Stimulated activated CD8-positive, alpha-beta memory T cell treated with anti-CD3 and anti-CD28 coated beads, Interleukin-12 subunit alpha, Interleukin-12 subunit beta, amount 100 ng/mL, for 4 hours (primary cell): ENCODE results near the gene ZFHX2.

ENCODE experiments used
- DNase-seq: peaks from one replicate; pipeline ENCODE4 v3.0.0-alpha.2; 2020; ENCODE audit warnings: low read depth

The ZFHX2 gene

DNA sequence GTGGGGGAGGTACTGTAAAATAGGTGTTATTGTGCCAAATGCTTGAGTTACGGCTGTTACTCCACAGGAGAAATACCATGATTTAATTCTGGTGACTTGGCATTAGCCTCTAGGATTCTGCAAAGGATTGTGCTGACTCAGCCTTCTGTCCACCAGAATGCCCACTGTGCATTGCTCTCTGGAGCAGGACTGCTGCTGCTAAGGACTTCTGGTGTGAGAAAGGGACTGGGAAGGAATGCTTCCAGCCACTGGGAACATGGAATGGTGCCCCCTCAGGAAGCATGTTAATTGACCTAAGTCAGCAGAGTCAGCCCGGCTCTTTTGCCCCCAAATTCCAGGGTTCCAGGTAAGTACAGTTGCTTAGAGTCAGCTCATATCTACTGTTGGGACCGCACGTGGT lies 32.9 kb downstream of the ZFHX2 start:
- no peak for DNase-seq

DNA sequence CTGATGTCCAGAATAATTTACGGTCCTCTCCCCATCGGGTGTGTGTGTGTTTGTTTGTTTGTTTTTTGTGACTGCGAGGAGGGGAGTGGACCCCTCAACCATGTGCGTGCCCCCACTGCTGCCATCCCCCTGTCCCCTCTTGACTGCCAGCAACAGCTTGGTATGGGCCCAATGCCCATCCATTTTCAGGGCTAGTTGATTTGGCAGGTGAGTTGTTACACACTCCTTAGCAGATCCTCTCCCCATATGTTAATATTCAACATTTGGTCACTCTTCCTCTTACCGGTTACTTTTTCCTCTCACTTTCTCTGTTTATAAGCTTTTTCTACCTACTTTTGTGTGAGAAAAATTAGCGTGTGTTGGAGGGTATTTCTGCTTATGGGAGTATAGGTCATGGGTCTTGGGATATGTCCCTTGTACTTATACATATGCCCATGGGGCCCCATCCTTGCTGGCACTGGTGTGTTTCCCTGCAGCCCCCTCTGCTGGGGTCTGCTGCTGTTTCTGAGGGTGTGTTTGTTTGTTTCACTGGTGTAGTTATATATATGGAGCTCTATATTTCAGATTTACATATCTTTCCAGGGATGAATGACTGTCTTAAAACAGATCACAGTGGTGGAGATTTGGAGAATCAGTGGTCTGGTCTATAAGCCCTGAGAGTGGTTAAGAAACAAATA lies 33.8 kb downstream of the ZFHX2 start:
- DNase-seq, result no peak

DNA sequence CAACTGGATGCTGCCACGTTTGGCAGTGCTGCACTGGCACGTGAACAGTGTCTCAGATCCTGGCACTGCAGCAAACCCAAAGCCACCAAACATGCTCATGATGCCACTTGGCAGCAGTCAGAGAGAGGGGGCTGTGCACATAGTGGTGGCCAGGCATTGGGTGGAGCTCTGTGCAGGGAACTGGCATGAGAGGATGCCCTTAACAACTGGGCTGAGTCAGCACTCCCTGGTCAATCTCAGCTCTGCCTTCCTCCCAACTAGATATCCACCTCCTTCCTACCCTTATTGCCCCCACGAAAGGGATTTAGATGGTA lies 37.0 kb downstream of the ZFHX2 start:
- no peak for DNase-seq

DNA sequence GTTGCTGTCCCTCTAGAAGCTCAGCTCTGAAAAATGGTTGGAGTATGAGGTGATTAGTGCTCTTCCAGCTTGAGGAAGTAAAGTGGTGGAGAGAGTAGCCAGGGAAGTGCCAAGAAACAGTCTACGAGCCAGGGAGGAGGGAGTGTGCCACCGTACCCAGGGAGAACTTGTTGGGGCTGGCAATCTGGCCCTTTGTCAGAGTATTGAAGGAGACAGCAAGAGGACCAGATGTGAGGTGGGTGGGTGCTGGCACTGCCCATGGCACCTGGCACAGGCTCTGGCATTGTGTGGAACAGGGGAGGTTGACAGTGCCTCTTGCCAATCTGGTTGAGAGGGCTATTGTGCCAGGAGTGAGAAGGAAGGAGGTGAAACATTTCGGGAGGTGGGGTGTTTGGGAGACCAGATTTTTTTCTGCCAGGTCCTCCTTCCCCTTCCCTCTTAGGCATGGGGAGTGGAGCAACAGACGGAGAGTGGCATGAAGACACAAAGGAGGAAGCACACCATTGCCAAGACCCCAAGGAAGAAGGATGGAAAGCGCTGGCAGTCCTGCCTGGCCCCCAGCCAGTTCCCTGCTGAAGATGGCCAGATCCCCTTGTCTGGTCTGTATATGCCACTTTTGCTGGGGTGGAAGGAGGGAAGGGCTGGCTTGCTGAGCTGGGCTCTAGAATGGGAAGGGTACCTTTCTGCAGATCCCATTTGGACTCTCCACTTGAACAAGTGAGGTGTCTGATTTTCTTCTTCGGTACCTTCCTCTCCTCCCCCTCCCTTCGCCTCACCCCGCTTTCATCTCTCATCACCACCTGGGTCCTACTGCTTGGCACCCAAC lies 37.5 kb downstream of the ZFHX2 start:
- no peak for DNase-seq

DNA sequence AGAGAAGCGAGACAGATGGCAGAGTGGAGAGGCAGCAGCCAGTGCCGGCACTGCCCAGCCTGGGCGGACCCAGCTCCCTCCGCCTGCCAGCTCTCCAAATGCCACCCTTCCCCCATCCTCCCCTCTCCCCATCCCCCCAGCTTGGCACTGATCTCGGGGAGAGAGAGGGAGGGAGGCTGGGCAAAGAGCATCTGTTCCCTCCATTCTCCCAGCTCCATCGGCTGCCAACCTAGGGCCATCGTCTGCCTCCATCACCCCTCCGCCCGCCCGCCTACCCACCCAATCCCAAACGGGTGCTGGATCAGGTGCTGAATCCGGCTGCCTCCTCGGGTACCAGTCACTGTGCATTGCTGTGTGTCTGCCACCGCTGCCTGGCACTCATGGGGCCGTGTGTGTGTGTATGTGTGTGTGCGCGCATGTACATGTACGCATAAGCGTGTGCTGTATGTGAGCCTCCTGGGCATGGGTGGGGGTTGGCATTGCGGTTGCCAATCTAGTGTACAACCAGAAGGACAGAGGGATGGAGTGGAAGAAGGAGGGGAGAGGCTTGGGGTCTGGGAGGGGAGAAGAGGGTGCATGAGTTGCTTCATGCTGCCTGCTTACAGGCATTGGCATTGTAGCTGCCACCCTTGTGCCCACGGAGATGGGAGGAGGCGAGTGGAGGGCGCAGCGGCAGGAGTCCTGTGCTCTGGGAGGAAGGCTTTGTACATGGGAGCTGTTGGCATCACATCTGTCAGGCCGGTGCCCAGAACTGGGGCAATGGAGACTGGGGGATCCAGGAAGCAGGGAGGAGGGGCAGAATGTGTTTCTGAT lies 38.4 kb downstream of the ZFHX2 start:
- DNase-seq, result no peak

DNA sequence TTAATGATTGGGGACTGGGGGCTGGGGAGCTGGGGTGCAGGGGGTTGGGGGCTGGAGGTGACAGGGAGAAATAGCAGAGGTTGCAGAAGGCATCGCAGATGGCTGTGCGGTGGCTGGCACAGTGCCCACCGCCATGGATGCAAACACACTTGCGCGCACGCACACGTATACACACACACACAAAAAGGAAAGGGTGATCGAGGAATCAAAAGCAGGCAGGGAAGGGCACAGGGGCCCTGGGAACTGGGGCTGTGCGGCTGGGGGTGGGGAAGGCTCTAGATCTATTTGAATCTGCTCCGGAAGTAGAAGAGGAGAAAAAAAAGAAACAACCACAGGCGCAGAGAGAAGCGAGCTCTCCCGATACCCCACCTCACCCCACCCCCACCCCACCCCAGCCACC lies 39.4 kb downstream of the ZFHX2 start:
- DNase-seq, result no peak

DNA sequence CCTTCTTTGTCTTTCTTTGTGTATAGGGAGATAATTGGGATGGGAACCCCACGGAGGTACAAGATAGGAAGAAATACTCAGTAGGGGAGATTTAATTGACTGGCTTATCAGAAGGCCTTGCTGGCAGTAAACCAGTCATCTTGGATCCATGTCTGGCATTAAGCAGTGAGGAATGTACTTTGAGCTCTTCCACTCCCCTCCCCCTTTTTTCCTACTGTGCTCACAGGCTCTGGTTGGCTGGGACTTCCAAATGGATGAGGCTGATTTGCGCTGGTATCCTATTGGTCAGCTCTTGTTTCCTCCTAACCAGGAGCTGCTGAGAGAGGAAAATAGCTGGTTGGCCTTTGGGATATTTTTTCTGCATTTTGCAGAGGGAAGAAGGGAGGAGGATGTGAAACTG lies 57.3 kb downstream of the ZFHX2 start:
- no peak for DNase-seq

DNA sequence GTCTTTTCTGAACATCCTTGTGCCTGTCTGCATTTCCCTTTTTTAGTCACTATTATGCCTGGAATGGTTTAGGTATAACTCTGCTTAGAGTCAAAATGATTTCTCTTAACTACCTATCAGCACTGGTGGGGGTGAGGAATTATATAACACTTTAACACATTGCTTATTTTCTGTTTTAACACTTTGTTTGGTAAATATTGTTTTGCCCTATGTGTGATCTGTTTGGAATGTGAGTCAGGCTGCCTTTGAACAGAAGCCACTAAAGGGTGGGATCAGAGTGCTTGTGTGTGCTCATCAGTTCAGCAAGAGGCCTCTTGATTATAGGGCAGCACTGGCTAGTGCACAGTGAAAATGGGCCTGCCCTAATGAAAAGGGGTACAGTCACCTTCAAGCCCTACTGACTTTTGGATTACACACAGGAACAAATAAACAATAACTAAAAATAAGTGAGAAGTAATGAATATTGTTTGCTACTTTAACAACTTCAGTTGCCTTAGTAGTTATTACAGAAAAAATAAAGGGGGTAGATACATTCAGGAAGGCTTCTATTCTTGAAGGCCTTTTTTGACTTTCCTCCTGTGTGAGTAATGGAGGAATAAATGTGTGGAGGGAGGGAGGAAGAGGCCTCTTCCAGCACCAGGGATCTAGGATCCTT lies 58.8 kb downstream of the ZFHX2 start:
- DNase-seq, result no peak

DNA sequence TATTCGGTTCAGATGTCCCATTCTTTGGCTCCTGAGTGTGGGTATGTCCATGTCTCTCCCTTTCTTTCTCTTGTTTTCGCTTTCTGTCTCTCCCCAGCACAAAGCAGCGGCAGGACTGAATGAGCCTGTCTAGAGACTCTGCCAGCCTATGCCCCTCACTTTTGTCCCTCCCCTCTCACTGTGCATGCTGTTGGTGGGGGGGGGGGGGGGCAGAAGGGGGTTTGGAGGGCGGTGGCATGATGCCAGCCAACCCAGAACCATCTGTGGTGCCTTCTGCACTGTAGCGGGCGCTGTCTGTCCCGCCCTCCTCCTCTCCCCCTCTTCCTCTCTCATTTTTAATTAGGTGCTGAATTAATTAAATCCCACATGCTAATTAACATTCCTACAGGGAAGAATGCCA lies 64.3 kb downstream of the ZFHX2 start:
- DNase-seq, result no peak

DNA sequence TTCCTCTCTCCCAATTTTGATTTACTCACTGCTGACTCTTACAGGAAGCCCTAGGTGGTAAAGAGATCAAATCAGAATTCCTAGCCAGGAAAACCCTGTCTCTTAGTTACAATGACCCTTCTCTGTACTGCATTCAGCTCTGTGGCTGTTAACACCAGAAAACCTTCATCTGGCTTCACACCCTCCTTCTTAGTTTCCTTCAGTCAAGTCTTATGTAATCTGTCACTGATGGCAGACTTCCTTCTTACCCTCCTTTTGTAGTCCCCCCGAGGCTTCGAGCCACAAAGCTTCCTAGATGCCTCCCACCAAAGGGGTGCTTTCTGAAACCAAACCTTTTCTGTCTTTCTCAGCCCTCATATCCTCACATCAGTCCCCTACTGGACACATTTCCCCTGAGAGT lies 65.5 kb downstream of the ZFHX2 start:
- DNase-seq, result no peak

DNA sequence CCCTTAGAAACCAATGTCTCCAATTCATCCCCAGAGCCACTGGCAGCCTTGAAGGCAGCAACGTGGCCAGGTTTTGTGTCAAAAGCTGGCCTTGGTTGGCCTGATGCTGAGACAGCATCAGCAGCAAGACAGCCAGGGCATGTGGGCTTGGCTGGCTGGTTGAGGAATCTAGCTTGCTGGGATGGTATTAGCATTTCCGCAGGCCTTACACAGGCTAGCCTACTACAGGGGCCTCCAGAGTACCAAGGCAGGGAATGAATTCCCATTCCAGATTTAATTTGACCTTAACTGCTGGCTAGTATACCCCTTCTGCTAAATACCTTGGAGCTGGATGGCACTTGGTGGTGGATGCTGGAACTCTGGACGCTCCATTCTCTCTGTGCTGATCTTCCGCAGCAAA lies 66.2 kb downstream of the ZFHX2 start:
- no peak for DNase-seq

DNA sequence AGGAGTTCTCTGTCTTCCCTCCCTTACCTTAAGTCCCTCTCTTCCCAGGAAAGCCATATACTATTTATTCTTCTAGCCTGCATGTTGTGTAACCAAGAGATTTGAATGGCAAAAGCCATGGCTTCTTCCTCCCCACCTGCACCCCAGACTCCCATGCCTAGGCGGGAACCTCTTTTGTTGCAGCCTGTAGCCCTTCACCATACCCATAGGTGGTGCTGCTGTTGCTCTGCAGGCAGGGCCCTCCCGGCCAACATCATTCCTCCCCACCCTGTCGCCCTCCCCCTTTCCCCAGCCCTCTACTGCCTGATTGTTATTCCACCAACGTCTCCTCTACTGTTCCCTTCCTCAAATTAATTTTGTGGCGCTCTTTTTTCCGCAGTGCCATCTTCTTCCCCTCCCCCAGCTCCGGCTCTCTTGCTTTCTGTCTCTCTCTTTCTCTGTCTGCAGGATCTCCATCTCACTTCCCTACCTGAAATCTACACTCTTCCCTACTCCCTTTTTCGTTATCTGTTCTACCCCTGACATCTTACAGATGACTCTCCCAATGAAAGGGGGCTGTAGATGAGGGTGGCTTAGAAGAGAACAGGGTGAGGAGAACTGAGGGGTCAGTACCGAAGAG lies 68.2 kb downstream of the ZFHX2 start:
- DNase-seq, result no peak

DNA sequence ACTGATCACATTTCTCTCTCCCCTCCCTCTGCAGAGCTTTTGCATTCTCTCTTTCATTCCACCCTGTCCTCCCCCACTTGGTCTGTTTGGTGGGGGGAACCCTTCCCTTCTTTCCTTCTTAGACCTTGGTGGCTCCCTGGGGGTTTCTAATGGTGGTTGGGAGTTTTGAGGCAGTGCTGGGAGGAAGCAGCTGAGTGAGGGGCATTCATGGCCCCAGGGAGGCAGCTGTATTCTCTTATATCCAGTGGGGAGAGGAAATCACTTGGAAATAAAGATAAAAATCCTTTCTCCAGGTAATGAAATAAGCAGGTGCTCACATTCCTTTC lies 68.8 kb downstream of the ZFHX2 start:
- no peak for DNase-seq

DNA sequence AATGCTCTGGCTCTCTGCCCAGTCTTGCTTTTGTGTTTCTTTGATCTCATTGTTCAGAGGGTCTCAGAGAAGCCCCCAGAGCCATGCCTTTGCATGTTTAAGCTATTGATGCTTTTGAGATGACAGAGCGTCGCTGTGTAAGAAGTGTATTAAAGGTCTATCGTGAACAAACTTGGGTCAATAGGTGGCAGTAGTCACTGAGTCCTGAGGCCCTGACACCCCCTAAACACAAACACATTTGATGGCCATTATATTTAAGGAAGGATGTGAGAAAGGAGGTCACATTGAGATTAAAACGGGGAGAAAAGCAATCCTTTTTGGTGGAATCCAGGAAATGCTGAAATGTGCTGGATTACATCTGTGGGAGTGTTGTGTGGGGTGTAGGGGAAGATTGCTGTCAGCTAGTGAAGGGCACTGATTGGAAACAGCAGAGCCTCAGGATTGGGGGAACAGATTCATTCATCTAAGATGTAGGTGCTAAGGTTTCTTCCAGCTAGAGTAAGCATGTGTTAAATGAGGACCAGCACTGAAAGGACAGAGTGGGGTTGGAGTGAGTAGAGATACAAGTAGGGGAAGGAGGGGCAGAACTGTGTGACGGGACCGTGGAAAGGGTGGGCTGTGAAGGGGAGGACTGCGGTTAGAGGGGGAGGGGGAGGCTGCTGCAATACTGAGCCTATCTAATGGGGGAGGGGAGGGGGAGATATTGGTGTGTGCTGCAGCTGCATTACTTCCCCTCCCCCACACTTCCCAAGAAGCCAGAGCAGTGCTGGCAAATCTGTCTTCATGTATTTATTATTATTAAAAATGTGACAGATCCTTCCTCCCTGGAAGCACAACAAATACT lies 69.4 kb downstream of the ZFHX2 start:
- no peak for DNase-seq

DNA sequence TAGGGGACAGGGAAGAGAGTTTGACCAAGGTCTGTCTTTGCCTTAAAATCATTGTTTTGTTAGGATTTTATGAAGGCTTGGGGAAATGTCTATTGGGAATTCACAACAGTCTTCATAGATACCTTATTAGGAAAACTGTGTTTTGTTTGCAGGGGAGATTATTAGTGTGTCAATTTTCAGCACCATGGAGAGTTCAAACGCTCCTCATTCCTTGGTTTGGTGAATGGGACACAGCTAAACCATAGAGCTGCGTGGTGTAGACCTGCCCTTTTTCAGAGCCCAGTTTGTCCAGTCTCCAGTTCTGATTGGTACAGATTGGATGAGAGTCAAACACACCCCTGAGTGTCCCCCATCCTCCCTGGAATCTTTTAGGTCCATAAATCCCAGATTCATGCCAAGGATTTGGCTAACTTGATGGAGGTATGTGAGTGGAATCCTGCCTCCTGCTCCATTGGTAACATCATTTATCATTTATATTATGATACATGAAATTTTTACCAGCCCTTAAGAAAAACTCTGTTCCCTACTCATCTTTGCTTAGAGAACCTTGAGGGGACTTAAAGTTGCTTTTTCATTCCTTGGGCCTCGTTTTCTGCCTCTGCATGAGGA lies 70.1 kb downstream of the ZFHX2 start:
- DNase-seq, result no peak

DNA sequence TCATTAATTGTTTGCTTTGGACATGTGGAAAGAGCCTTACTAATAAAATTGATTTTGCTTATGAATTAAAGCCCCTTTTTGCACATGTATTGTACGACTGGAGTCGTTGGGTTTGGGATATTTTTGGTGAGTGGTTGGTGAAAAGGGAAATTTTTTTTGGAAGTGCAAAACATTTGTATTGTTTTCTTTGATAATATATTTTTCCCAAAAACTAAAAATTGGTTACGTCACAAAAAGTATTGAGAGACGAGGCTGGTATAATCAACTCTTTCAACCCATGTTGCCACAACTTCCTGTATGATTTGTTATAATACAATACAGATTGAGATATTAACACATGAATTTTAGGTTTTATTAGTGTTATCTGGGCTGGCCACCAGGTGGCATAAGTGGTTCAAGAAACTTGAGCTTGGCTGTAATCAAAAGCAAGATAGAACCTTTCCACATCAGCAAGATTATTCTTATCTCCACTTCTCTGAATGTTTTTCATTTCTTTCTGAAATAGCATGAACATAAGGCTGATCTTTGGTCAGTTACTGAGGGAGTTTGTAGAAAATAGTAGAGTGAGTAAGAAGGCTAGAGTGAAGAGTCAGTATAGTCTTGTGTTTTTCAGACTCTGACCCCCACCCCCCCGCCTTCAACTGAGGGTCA lies 73.3 kb downstream of the ZFHX2 start:
- DNase-seq, result peak; percentile 22

DNA sequence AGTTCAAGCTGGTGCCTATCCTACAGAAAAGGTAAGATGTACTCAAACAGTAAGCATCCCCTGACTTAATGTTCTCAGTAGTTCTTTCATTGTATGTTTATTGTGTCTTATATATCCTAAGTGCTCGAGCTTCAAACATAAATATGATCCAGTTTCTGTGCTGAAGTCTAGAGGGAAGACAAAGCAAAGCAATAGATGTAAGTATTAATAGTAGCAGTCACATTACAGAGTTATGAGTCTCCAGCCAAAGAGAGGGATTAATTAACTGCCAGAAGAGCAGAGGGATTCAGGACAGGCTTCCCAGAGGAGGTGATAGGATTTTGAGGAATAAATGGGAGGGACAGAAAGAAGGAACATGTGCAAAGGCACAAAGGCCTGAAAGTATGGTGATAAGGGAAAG lies 80.6 kb downstream of the ZFHX2 start:
- DNase-seq, result no peak
